Dermis microvascular lymphatic vessel endothelial cell (primary cell): ENCODE data around the gene LRMDA. TPM values are rescaled to one million over a fixed set of nuclear protein-coding genes. Genes with fewer than 3 reads are reported as not detected.

ENCODE experiments used
- DNase-seq, 2 donors: peaks; one replicate each; pipeline versions ENCODE4 v3.0.0 to v3.0.0-alpha.2; 2010; ENCODE audit warnings: low read depth in 2 of 2
- total RNA-seq: library from RNA; depleted of rRNA; stranded (reverse); fragments of >200 nt; gene quantifications from 2 replicates; pipeline ENCODE4 v1.2.1, GENCODE V29; 2014

Gene LRMDA
- total RNA-seq, 1 donor from 2014 or later = 10.4 TPM

GRCh38 chr10:75817198-75817597 is 385.8 kb downstream of the LRMDA start:
- DNase-seq = no peak

GRCh38 chr10:75818552-75818951 is 387.1 kb downstream of the LRMDA start:
- DNase-seq = no peak

- DNase-seq = no peak
Observed at GRCh38 chr10:75825235-75825634, 393.8 kb downstream of the LRMDA start.

- no peak for DNase-seq
Observed at GRCh38 chr10:75825661-75826060, 394.2 kb downstream of the LRMDA start.

- DNase-seq = no peak
Observed at GRCh38 chr10:75826846-75827245, 395.4 kb downstream of the LRMDA start.

- no peak for DNase-seq
Observed at GRCh38 chr10:75827587-75828021, 396.2 kb downstream of the LRMDA start.

- DNase-seq = no peak
Observed at GRCh38 chr10:75828413-75828812, 397.0 kb downstream of the LRMDA start.

GRCh38 chr10:75836064-75836463 is 404.6 kb downstream of the LRMDA start:
- DNase-seq = no peak

- DNase-seq = no peak
Observed at GRCh38 chr10:75838486-75838885, 407.1 kb downstream of the LRMDA start.

GRCh38 chr10:75839020-75839419 is 407.6 kb downstream of the LRMDA start:
- DNase-seq = no peak

- DNase-seq = no peak
Observed at GRCh38 chr10:75841266-75841665, 409.8 kb downstream of the LRMDA start.

- DNase-seq = peak; percentile 34 to 83
Observed at GRCh38 chr10:75845176-75845947, 413.9 kb downstream of the LRMDA start.

- DNase-seq = no peak
Observed at GRCh38 chr10:75847477-75847876, 416.1 kb downstream of the LRMDA start.

GRCh38 chr10:75851580-75852345 is 420.3 kb downstream of the LRMDA start:
- no peak for DNase-seq

GRCh38 chr10:75852851-75853484 is 421.5 kb downstream of the LRMDA start:
- no peak for DNase-seq

GRCh38 chr10:75857269-75857846 is 425.9 kb downstream of the LRMDA start:
- no peak for DNase-seq

- no peak for DNase-seq
Observed at GRCh38 chr10:75857896-75858295, 426.5 kb downstream of the LRMDA start.

GRCh38 chr10:75858339-75858738 is 426.9 kb downstream of the LRMDA start:
- DNase-seq = no peak

GRCh38 chr10:75859141-75859540 is 427.7 kb downstream of the LRMDA start:
- no peak for DNase-seq

- no peak for DNase-seq
Observed at GRCh38 chr10:75860009-75860408, 428.6 kb downstream of the LRMDA start.

- DNase-seq = no peak
Observed at GRCh38 chr10:75861582-75861981, 430.2 kb downstream of the LRMDA start.

- DNase-seq = no peak
Observed at GRCh38 chr10:75862935-75863334, 431.5 kb downstream of the LRMDA start.
